Midbrain (tissue), 1 donor: ENCODE results near the gene QRICH2.
"Not testable (repeated sequence)": the region's sequence is repeated elsewhere in the genome, so short reads cannot be mapped to it uniquely, and the experiment has no call there.

Experiments
- DNase-seq: peaks from one replicate; lab custom pipeline; 2025; lab: John Stamatoyannopoulos, UW

Gene QRICH2

GRCh38 chr17:76266244-76266938 is 41.7 kb downstream of the QRICH2 start:
- DNase-seq = no peak

GRCh38 chr17:76265624-76266243 is 42.3 kb downstream of the QRICH2 start:
- peak; percentile 32 for DNase-seq

- DNase-seq = peak; percentile 99
These were observed 43.1 kb downstream of the QRICH2 start, which contains the start of gene UBALD2 for GRCh38 chr17:76264755-76265623. Gene UBALD2, plus strand, starts transcription at chr17:76265348. Its CDS starts 158 bp downstream, at chr17:76265506.

GRCh38 chr17:76264425-76264754 is 43.7 kb downstream of the QRICH2 start:
- DNase-seq = no peak

GRCh38 chr17:76263896-76264295 is 44.2 kb downstream of the QRICH2 start:
- no peak for DNase-seq

GRCh38 chr17:76262732-76263344 is 45.2 kb downstream of the QRICH2 start:
- no peak for DNase-seq

- peak; percentile 36 for DNase-seq
These were observed 46.5 kb downstream of the QRICH2 start for GRCh38 chr17:76261421-76262215.

GRCh38 chr17:76260669-76261068 is 47.4 kb downstream of the QRICH2 start:
- DNase-seq = no peak

- DNase-seq = no peak
These were observed 47.9 kb downstream of the QRICH2 start for GRCh38 chr17:76260220-76260619.

GRCh38 chr17:76256430-76257050 is 51.5 kb downstream of the QRICH2 start:
- not testable (repeated sequence) for DNase-seq

GRCh38 chr17:76255801-76256429 is 52.2 kb downstream of the QRICH2 start:
- no peak for DNase-seq

- no peak for DNase-seq
These were observed 53.8 kb downstream of the QRICH2 start for GRCh38 chr17:76254275-76254674.

GRCh38 chr17:76253841-76254240 is 54.2 kb downstream of the QRICH2 start:
- DNase-seq = no peak

GRCh38 chr17:76252967-76253766 is 54.9 kb downstream of the QRICH2 start:
- not testable (repeated sequence) for DNase-seq

- no peak for DNase-seq
These were observed 55.8 kb downstream of the QRICH2 start for GRCh38 chr17:76252040-76252954.

GRCh38 chr17:76251478-76252039 is 56.5 kb downstream of the QRICH2 start:
- DNase-seq = no peak

GRCh38 chr17:76250141-76250540 is 57.9 kb downstream of the QRICH2 start:
- no peak for DNase-seq
